HepG2 (cell line): Measurements from ENCODE around the gene CTNND2.

Experiments used
- ARNTL ChIP-seq: sonication (generic); formaldehyde crosslinking; IDR thresholded peaks from 2 replicates; pipeline ENCODE4 v1.4.0; 2020; ENCODE audit warnings: mild to moderate bottlenecking, missing genetic modification reagents
- HNRNPLL ChIP-seq: fragments of 200-400 bp; formaldehyde crosslinking; IDR thresholded peaks from 2 replicates; pipeline ENCODE4 v1.6.1; 2017; ENCODE audit warnings: mild to moderate bottlenecking, low read depth, low read length; ENCODE audit not compliant: poor library complexity, severe bottlenecking
- MEIS1 ChIP-seq: sonication (generic); formaldehyde crosslinking; IDR thresholded peaks from 2 replicates; pipeline ENCODE4 v1.9.0; 2021; ENCODE audit warnings: mild to moderate bottlenecking, missing genetic modification reagents, moderate library complexity, borderline replicate concordance
- MTA1 ChIP-seq: sonication (generic); formaldehyde crosslinking; IDR thresholded peaks from 2 replicates; pipeline ENCODE4 v1.4.0; 2020; ENCODE audit warnings: missing genetic modification reagents, mild to moderate bottlenecking, borderline replicate concordance
- NFYB ChIP-seq: sonication (generic); formaldehyde crosslinking; IDR thresholded peaks from 2 replicates; pipeline ENCODE4 v1.4.0; 2020; ENCODE audit warnings: missing genetic modification reagents
- NR3C1 ChIP-seq: sonication (generic); formaldehyde crosslinking; IDR thresholded peaks from 2 replicates; pipeline ENCODE4 v1.4.0; 2020; ENCODE audit warnings: missing genetic modification reagents
- RFX5 ChIP-seq: IDR thresholded peaks from 2 replicates; pipeline ENCODE4 v1.6.1; 2011; ENCODE audit warnings: low read depth, low read length, improper control_type of control experiment
- RNF2 ChIP-seq: fragments of 450-650 bp; conservative IDR thresholded peaks from 2 replicates; pipeline ENCODE4 v1.6.1; 2016; ENCODE audit warnings: low read depth
- SIN3A ChIP-seq: IDR thresholded peaks from 2 replicates; pipeline ENCODE4 v1.6.1; 2011; ENCODE audit warnings: low read depth, mild to moderate bottlenecking, control low read depth, low read length, borderline replicate concordance
- TAF1 ChIP-seq: sonication (generic); formaldehyde crosslinking; IDR thresholded peaks from 2 replicates; pipeline ENCODE4 v1.4.0; 2020; ENCODE audit warnings: missing genetic modification reagents
- USF2 ChIP-seq, 2 experiments: sonication (generic) in 1 of 2; formaldehyde crosslinking in 1 of 2; IDR thresholded peaks; 2 replicates each; pipeline versions ENCODE4 v1.5.1 to v1.6.1; 2011 to 2020; ENCODE audit warnings: borderline replicate concordance in 1 of 2, low read depth in 1 of 2, low read length in 1 of 2, mild to moderate bottlenecking in 1 of 2, missing genetic modification reagents in 1 of 2, moderate library complexity in 1 of 2

GRCh38 chr5:11780641-11781345, 123.5 kb downstream of the CTNND2 start:
- TF ChIP-seq MEIS1 (CRISPR knock-in tag) (no peak), HNRNPLL (no peak), ARNTL (CRISPR knock-in tag) (no peak), NFYB (CRISPR knock-in tag) (no peak), MTA1 (no peak), RNF2 (no peak), TAF1 (CRISPR knock-in tag) (no peak), RFX5 (no peak), SIN3A (no peak), NR3C1 (CRISPR knock-in tag) (no peak), USF2 (IDR thresholded peaks at IDR 0.05; ENCODE audit: low read depth, low read length) (no peak), USF2 (CRISPR knock-in tag; IDR thresholded peaks at IDR 0.05; ENCODE audit: borderline replicate concordance) (no peak)
